Ovary (tissue), 3 donors: ENCODE measurements around the gene STAT1.

Experiments used
- POLR2A ChIP-seq: fragments of 450-650 bp; IDR thresholded peaks from one replicate; pipeline ENCODE4 v1.6.1; 2017; ENCODE audit warnings: antibody characterized with exemption, mild to moderate bottlenecking, moderate library complexity
- TF ChIP-seq, protein P1 (sequence below), 3 donors: fragments of 450-650 bp in 2 of 3; fragments of 200-600 bp in 1 of 3; IDR thresholded peaks; one replicate each; pipeline versions ENCODE4 v1.5.1 to v1.8.0; 2016 to 2022; ENCODE audit warnings: antibody characterized with exemption in 3 of 3, mild to moderate bottlenecking in 1 of 3
- donor health status: DM: no; HTN: no; CAD: no.

DNA sequence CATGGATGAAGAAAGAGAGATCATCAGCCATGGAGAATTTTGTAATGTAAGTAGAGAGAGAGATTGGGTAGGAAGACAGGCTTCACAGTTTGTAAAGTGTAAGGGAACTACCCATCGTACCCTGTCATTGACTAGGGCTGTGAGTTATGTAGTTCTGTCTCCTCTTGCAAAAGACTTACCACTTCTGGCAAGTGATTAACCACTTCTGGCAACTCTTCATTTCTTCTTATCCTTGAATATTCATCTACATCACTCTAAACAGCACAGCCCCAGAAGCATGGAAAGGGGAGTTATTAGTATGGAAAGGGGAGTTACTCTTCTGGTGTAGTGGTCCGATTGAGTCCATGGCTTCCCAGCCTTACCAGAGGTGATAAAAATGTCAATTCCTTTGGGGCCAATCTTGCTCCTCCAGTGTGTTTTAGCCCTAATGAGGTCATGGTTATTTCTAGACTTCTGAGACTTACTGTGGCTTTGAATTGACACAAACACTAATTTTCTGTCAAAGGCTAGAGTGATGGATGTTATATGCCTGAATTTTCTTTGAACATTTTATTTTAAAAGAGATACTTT lies 52.0 kb downstream of the STAT1 start:
- no peak for TF ChIP-seq POLR2A
- TF ChIP-seq, protein P1, sequence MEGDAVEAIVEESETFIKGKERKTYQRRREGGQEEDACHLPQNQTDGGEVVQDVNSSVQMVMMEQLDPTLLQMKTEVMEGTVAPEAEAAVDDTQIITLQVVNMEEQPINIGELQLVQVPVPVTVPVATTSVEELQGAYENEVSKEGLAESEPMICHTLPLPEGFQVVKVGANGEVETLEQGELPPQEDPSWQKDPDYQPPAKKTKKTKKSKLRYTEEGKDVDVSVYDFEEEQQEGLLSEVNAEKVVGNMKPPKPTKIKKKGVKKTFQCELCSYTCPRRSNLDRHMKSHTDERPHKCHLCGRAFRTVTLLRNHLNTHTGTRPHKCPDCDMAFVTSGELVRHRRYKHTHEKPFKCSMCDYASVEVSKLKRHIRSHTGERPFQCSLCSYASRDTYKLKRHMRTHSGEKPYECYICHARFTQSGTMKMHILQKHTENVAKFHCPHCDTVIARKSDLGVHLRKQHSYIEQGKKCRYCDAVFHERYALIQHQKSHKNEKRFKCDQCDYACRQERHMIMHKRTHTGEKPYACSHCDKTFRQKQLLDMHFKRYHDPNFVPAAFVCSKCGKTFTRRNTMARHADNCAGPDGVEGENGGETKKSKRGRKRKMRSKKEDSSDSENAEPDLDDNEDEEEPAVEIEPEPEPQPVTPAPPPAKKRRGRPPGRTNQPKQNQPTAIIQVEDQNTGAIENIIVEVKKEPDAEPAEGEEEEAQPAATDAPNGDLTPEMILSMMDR (IDR thresholded peaks at IDR 0.05) = no peak
